ENCODE results near the gene TBC1D22B. TPM values are rescaled to one million over a fixed set of nuclear protein-coding genes. Genes with fewer than 3 reads are reported as not detected.

TBC1D22B gene
- total RNA-seq, 1 donor, result 6.9 TPM

DNA sequence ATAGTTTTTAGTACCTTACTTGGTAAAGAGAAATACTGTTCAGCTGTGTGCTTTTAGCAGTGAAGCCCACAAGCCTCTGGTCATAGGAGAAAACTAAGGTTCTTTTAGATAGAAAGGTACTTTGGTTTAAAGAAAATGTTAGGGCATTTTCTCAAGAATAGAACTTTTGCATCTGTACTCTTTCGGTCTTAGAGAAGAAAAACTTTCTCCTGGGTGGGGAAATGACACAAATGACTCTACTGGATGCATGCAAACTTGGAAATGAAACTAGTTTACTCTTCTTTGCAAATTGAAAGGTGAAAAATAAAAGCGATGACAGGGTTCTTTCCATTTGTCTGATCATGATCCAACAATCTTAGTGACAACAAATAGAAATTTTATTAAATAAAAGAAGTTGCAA lies 2.5 kb downstream of the TBC1D22B start:
- no peaks in the 10 kb centered on the region for H3K36me3 ChIP-seq (ENCODE audit: insufficient read depth, low read length)
- no peaks in the 10 kb centered on the region for H3K27me3 ChIP-seq (ENCODE audit: insufficient read depth, low read length)
- no peak overlapping the region for H3K4me2 ChIP-seq (ENCODE audit: insufficient read depth, low read length)
- no peaks in the 10 kb centered on the region for H4K20me1 ChIP-seq (ENCODE audit: insufficient read depth, low read length)
- no peak for DNase-seq (ENCODE audit: insufficient read length, low spot score, missing footprints)
- H3K4me3 ChIP-seq (ENCODE audit: insufficient read depth, low read length), result no peak overlapping the region
- H3K4me1 ChIP-seq (ENCODE audit: insufficient read depth, low read length), result peaks cover 14% of the 10 kb centered on the region
- H3K79me2 ChIP-seq (ENCODE audit: insufficient read depth, low read length), result peaks cover 75% of the 10 kb centered on the region
- no peak overlapping the region for H3K27ac ChIP-seq (ENCODE audit: low read depth, low read length)
- H2AFZ ChIP-seq (ENCODE audit: low read length), result no peak overlapping the region
- no peaks in the 10 kb centered on the region for H3K9me3 ChIP-seq (ENCODE audit: low read depth, low read length)
- no peak for TF ChIP-seq CTCF (IDR thresholded peaks at IDR 0.05; ENCODE audit: extremely low read depth, low read depth, low read length)

- no peaks in the 10 kb centered on the region for H3K9me3 ChIP-seq (ENCODE audit: low read depth, low read length)
- DNase-seq (ENCODE audit: insufficient read length, low spot score, missing footprints), result no peak
- no peak overlapping the region for H3K4me2 ChIP-seq (ENCODE audit: insufficient read depth, low read length)
- peaks cover 14% of the 10 kb centered on the region for H3K4me1 ChIP-seq (ENCODE audit: insufficient read depth, low read length)
- H3K79me2 ChIP-seq (ENCODE audit: insufficient read depth, low read length), result peaks cover 79% of the 10 kb centered on the region
- no peak for TF ChIP-seq CTCF (IDR thresholded peaks at IDR 0.05; ENCODE audit: extremely low read depth, low read depth, low read length)
- H2AFZ ChIP-seq (ENCODE audit: low read length), result no peak overlapping the region
- no peaks in the 10 kb centered on the region for H3K36me3 ChIP-seq (ENCODE audit: insufficient read depth, low read length)
- no peak overlapping the region for H3K27ac ChIP-seq (ENCODE audit: low read depth, low read length)
- H4K20me1 ChIP-seq (ENCODE audit: insufficient read depth, low read length), result no peaks in the 10 kb centered on the region
- no peaks in the 10 kb centered on the region for H3K27me3 ChIP-seq (ENCODE audit: insufficient read depth, low read length)
- no peak overlapping the region for H3K4me3 ChIP-seq (ENCODE audit: insufficient read depth, low read length)
Measured at GRCh38 chr6:37260444-37260843, 2.9 kb downstream of the TBC1D22B start.

DNA sequence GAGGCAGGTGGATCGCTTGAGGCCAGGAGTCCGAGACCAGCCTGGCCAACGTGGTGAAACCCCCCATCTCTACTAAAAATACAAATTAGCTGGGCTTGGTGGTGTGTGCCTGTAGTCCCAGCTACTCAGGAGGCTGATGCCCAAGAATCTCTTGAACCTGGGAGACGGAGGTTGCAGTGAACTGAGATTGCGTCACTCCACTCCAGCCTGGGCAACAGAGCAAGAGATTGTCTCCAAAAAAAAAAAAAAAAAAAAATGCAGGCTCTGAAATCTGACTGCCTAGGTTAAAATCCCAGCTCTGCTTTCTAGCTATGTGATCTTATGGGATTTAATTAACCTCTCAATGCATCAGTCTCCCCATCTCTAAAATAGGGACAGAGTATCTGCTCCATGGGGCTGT lies 3.6 kb downstream of the TBC1D22B start:
- no peak overlapping the region for H3K4me2 ChIP-seq (ENCODE audit: insufficient read depth, low read length)
- peaks cover 14% of the 10 kb centered on the region for H3K4me1 ChIP-seq (ENCODE audit: insufficient read depth, low read length)
- H3K36me3 ChIP-seq (ENCODE audit: insufficient read depth, low read length), result no peaks in the 10 kb centered on the region
- H3K79me2 ChIP-seq (ENCODE audit: insufficient read depth, low read length), result peaks cover 86% of the 10 kb centered on the region
- TF ChIP-seq CTCF (IDR thresholded peaks at IDR 0.05; ENCODE audit: extremely low read depth, low read depth, low read length), result no peak
- H3K9me3 ChIP-seq (ENCODE audit: low read depth, low read length), result no peaks in the 10 kb centered on the region
- no peaks in the 10 kb centered on the region for H3K27me3 ChIP-seq (ENCODE audit: insufficient read depth, low read length)
- H3K27ac ChIP-seq (ENCODE audit: low read depth, low read length), result no peak overlapping the region
- DNase-seq (ENCODE audit: insufficient read length, low spot score, missing footprints), result no peak
- no peak overlapping the region for H3K4me3 ChIP-seq (ENCODE audit: insufficient read depth, low read length)
- H4K20me1 ChIP-seq (ENCODE audit: insufficient read depth, low read length), result no peaks in the 10 kb centered on the region
- no peak overlapping the region for H2AFZ ChIP-seq (ENCODE audit: low read length)

DNA sequence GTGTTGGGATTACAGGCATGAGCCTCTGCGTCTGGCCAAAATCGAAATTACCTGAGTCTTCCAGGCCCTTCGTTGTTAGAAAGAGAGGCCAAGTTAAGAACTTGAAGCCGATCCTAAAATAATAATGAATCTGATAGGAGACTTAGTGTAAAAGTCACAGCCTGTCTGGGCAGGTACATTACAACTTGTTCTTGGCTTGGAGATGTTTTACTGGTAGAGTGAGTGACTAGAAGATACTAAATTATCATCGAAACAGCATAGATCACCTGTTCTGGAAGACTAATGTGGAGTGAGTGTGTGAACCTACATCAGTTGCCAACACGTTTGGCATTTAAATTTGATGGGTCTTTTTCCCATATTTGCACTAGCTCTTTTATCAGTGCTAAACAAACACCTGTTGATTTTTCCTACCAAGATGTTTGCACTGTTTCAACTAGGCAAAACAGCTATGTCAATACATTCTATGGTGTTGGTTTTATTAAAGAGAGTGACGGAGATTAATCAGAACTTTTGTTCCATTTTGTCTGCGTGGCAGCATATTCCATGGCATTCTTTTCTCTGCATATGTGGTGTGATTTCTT lies 5.0 kb downstream of the TBC1D22B start:
- no peaks in the 10 kb centered on the region for H3K9me3 ChIP-seq (ENCODE audit: low read depth, low read length)
- no peak for DNase-seq (ENCODE audit: insufficient read length, low spot score, missing footprints)
- no peak overlapping the region for H2AFZ ChIP-seq (ENCODE audit: low read length)
- no peak overlapping the region for H3K4me3 ChIP-seq (ENCODE audit: insufficient read depth, low read length)
- peaks cover 89% of the 10 kb centered on the region for H3K79me2 ChIP-seq (ENCODE audit: insufficient read depth, low read length)
- peaks cover 6% of the 10 kb centered on the region for H3K4me1 ChIP-seq (ENCODE audit: insufficient read depth, low read length)
- H3K4me2 ChIP-seq (ENCODE audit: insufficient read depth, low read length), result no peak overlapping the region
- H3K27me3 ChIP-seq (ENCODE audit: insufficient read depth, low read length), result no peaks in the 10 kb centered on the region
- no peak for TF ChIP-seq CTCF (IDR thresholded peaks at IDR 0.05; ENCODE audit: extremely low read depth, low read depth, low read length)
- H3K36me3 ChIP-seq (ENCODE audit: insufficient read depth, low read length), result no peaks in the 10 kb centered on the region
- H3K27ac ChIP-seq (ENCODE audit: low read depth, low read length), result no peak overlapping the region
- peaks cover 2% of the 10 kb centered on the region for H4K20me1 ChIP-seq (ENCODE audit: insufficient read depth, low read length)
